ENCODE data around the gene GLIS1. TPM values are rescaled to one million over a fixed set of nuclear protein-coding genes. Genes with fewer than 3 reads are reported as not detected.

GLIS1 gene
- total RNA-seq, 4 donors from 2014 or later, result 0.16 to 0.27 TPM; not detected in 2

DNA sequence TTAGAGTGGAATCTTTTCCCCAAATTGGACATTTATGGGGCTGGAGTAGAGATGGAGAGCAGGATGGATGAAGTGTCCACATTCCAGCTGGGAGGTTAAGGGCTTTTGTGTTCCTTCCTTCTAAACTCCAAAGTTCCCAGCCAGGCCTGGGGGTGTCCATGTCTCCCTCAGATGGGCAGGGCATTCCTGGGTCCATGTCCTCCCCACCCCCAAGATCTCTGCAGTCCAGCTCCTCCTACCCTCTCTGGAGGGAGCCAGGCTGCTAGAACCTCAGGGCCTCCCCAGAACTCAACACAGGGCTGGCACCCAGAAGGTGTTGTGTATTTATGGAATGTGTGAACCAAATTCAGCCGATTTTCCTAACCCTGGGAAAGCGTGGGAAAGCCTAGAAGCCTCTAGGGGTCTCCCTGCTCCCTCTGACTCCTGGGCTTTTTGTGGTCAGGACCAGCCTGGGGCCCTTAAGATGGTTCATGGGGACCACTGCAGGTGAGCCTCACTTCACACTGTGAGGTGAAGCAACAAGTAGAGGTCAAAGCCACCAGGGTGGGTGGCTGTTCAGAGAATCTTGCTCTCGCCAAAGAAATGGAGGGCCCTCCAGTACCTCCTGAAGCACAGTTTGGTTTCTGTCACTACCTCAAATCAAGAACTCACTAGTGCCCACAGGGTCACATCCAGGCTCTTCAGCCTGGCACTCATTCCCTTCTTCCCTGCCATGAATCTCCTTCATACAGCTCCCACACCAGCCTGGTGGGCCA, 54.8 kb downstream of the GLIS1 start:
- no peaks in the 10 kb centered on the region for H3K36me3 ChIP-seq
- no peak for ATAC-seq
- H3K4me3 ChIP-seq, result no peak overlapping the region
- H3K27ac ChIP-seq, result no peak overlapping the region
- H3K4me1 ChIP-seq, result peaks cover 0 to 23% (median 0%) of the 10 kb centered on the region in 3 donors
- no peaks in the 10 kb centered on the region for H3K9me3 ChIP-seq
- TF ChIP-seq POLR2A (IDR thresholded peaks at IDR 0.05) (no peak), POLR2AphosphoS5 (IDR thresholded peaks at IDR 0.05) (no peak), EP300 (IDR thresholded peaks at IDR 0.05) (no peak)
- TF ChIP-seq, protein P1, sequence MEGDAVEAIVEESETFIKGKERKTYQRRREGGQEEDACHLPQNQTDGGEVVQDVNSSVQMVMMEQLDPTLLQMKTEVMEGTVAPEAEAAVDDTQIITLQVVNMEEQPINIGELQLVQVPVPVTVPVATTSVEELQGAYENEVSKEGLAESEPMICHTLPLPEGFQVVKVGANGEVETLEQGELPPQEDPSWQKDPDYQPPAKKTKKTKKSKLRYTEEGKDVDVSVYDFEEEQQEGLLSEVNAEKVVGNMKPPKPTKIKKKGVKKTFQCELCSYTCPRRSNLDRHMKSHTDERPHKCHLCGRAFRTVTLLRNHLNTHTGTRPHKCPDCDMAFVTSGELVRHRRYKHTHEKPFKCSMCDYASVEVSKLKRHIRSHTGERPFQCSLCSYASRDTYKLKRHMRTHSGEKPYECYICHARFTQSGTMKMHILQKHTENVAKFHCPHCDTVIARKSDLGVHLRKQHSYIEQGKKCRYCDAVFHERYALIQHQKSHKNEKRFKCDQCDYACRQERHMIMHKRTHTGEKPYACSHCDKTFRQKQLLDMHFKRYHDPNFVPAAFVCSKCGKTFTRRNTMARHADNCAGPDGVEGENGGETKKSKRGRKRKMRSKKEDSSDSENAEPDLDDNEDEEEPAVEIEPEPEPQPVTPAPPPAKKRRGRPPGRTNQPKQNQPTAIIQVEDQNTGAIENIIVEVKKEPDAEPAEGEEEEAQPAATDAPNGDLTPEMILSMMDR (IDR thresholded peaks at IDR 0.05), result no peak
- WGBS, 2 donors (ENCODE audit: low coverage in 1 of 2), result 100% methylated on average over 1 of the region's 3 CpGs; no CpG with 5 or more reads in 1 of the 2 donors
- H3K27me3 ChIP-seq, result peaks cover 76% of the 10 kb centered on the region

DNA sequence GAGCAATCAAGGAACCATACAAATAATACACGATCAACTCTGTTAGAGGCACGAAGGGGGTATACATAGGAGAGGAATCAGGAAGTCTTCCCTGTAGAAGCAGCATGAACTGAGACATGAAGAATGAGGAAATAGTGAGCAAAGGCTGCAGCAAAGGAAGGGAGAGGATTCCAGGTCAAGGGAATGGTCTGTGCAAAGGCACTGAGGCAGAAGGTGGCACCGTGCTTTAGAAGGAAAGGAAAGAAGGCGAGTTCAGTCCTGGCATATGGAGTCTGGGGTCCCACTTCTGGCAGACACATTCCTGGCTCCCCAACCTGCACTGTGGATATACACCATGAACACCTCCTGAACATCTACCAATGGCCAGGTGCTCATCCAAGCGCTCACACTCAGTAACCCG, 56.1 kb downstream of the GLIS1 start:
- Histone ChIP-seq H3K27me3 (peaks cover 64% of the 10 kb centered on the region), H3K36me3 (no peaks in the 10 kb centered on the region), H3K9me3 (no peaks in the 10 kb centered on the region), H3K4me3 (no peak overlapping the region), H3K27ac (no peak overlapping the region), H3K4me1 (peaks cover 0 to 23% (median 0%) of the 10 kb centered on the region in 3 donors)
- no peak for ATAC-seq
- 81 to 100% methylated on average over 1 to 6 of the region's 6 CpGs for whole genome bisulfite sequencing, 2 donors (ENCODE audit: low coverage in 1 of 2)
- no peak for TF ChIP-seq EP300 (IDR thresholded peaks at IDR 0.05)
- TF ChIP-seq POLR2A (IDR thresholded peaks at IDR 0.05), result no peak
- no peak for TF ChIP-seq POLR2AphosphoS5 (IDR thresholded peaks at IDR 0.05)
- TF ChIP-seq, protein P1 (IDR thresholded peaks at IDR 0.05), result no peak

DNA sequence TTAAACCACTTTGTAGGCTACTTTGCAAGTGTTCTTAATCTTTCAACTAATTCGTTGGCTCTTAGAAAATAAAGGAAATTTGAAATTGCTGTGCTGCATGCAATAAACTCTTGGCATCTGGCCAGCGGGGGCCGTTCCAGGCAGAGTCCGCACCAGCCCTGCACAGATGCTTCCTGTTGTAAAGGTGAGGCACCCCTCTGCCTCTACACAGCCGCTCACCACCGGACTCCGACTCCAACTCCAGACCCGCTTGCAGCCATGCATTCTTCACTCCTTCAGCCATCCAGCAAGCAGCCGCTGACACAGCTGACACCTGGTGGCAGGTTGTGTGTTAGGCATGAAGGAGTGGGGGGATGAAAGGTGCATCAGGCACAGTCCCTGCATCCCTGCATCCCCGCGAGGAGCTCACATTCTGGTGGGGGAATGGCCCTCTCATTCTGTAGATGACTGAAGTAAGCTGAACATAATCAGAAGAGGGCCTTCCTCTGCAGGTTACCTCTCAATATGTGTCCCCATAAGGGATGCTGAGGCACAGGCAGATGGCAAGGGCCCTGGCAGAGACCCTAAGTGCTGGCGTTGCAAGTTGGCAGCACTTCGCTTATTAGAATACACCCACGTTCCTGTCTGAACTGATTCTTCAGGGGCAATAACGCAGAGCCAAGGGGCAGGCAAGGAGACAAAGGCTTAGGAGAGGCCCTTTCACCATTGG, 56.8 kb downstream of the GLIS1 start:
- Histone ChIP-seq H3K4me3 (no peak overlapping the region), H3K27ac (no peak overlapping the region), H3K36me3 (no peaks in the 10 kb centered on the region), H3K4me1 (peaks cover 0 to 23% (median 0%) of the 10 kb centered on the region in 3 donors), H3K27me3 (peaks cover 56% of the 10 kb centered on the region), H3K9me3 (no peaks in the 10 kb centered on the region)
- TF ChIP-seq EP300 (IDR thresholded peaks at IDR 0.05), result no peak
- no peak for TF ChIP-seq POLR2A (IDR thresholded peaks at IDR 0.05)
- TF ChIP-seq, protein P1 (IDR thresholded peaks at IDR 0.05), result peak in 2 of 4 experiments; percentile 20 to 42
- no peak for TF ChIP-seq POLR2AphosphoS5 (IDR thresholded peaks at IDR 0.05)
- ATAC-seq, result no peak
- 14 to 35% methylated on average over 8 to 14 of the region's 15 CpGs for WGBS, 2 donors (ENCODE audit: low coverage in 1 of 2)

DNA sequence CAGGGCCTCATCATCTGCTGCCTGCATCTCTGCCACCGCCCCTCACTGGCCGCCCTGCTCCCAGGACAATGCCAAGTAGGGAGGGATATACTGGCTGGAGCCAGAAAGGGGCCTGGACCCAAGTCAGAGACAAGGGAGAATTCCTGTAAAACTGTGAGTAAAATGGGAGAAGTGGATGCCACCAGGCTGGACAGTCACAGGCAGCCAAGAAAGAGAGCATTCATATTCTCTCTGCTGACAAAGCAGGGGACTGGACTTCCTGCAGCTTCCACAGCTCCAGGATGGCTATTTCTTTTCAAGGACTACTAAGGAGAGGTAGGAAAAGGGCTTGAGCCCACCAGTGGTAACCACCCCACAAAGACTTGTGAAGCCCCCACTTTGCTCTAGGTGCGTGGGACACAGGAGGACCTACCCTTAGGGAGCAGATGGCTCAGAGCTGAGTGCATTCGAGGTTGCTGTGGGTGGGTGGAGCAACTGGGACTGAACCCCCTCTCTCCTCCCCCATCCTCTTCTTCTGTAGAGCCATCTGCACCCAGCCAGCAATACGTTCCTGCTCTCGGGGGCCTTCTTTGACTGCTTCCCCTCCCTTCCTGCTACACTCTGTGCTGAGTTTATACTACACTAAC, 57.5 kb downstream of the GLIS1 start:
- Histone ChIP-seq H3K4me3 (no peak overlapping the region), H3K4me1 (peaks cover 0 to 23% (median 0%) of the 10 kb centered on the region in 3 donors), H3K36me3 (no peaks in the 10 kb centered on the region), H3K27me3 (peaks cover 49% of the 10 kb centered on the region), H3K9me3 (no peaks in the 10 kb centered on the region), H3K27ac (no peak overlapping the region)
- ATAC-seq, result no peak
- TF ChIP-seq POLR2AphosphoS5 (IDR thresholded peaks at IDR 0.05) (no peak), POLR2A (IDR thresholded peaks at IDR 0.05) (no peak), EP300 (IDR thresholded peaks at IDR 0.05) (no peak)
- TF ChIP-seq, protein P1 (IDR thresholded peaks at IDR 0.05), result no peak
- 34 to 66% methylated on average over 4 of the region's 6 CpGs for WGBS, 2 donors (ENCODE audit: low coverage in 1 of 2)
